GM12891 (cell line): ENCODE measurements around the gene FHAD1.

Experiments used
- POLR2A ChIP-seq: IDR thresholded peaks from 2 replicates; pipeline ENCODE4 v1.6.1; 2011; ENCODE audit warnings: low read depth, low read length, control low read depth
- TAF1 ChIP-seq: IDR thresholded peaks from 2 replicates; pipeline ENCODE4 v1.6.1; 2011; ENCODE audit warnings: low read depth, low read length, control low read depth

- TF ChIP-seq POLR2A (no peak), TAF1 (no peak)
Measured at GRCh38 chr1:15332525-15332924, 85.5 kb downstream of the FHAD1 start.
